HFFc6 (cell line): Measurements from ENCODE around the gene ZNF615. TPM values are rescaled to one million over a fixed set of nuclear protein-coding genes. Genes with fewer than 3 reads are reported as not detected.
"Not testable (repeated sequence)": the region's sequence is repeated elsewhere in the genome, so short reads cannot be mapped to it uniquely, and the experiment has no call there.

ENCODE experiments used
- DNase-seq: peaks from one replicate; pipeline ENCODE4 v3.0.0-alpha.2; 2018
- H3K27ac Mint-ChIP-seq: 2 replicates; pipeline ENCODE4 v1.8.0; 2020; ENCODE audit warnings: mild to moderate bottlenecking, mixed read lengths
- H3K27me3 Mint-ChIP-seq: 2 replicates; pipeline ENCODE4 v1.8.0; 2021; ENCODE audit warnings: mild to moderate bottlenecking, moderate library complexity, mixed read lengths; ENCODE audit not compliant: insufficient read depth
- H3K36me3 Mint-ChIP-seq: 2 replicates; pipeline ENCODE4 v1.8.0; 2021; ENCODE audit warnings: low read depth, mixed read lengths
- H3K4me1 Mint-ChIP-seq: 2 replicates; pipeline ENCODE4 v1.8.0; 2020; ENCODE audit warnings: low read depth, mixed read lengths
- H3K4me3 Mint-ChIP-seq: 2 replicates; pipeline ENCODE4 v1.8.0; 2020; ENCODE audit warnings: mild to moderate bottlenecking, moderate library complexity, mixed read lengths
- H3K9me3 Mint-ChIP-seq: 2 replicates; pipeline ENCODE4 v1.8.0; 2020; ENCODE audit warnings: mild to moderate bottlenecking, mixed read lengths
- total RNA-seq, 6 experiments: library from RNA; stranded (reverse); fragmentation: NEBNext Ultra II Directional; extraction: Animal tissue kit (Norgen Biotek cat#: 25700); gene quantifications; 2 replicates in 1 of 6; 3 replicates in 5 of 6; pipeline ENCODE4 v1.2.3, GENCODE V29; 2021
- TF ChIP-seq, protein P1 (sequence below): fragments of 200-600 bp; sonication (generic); IDR thresholded peaks from 2 replicates; pipeline ENCODE4 v1.5.0; 2021; ENCODE audit warnings: antibody characterized with exemption, mild to moderate bottlenecking

Gene ZNF615
- total RNA-seq, 6 experiments from 2014 or later = 4.4 to 5.7 (median 4.8) TPM

DNA sequence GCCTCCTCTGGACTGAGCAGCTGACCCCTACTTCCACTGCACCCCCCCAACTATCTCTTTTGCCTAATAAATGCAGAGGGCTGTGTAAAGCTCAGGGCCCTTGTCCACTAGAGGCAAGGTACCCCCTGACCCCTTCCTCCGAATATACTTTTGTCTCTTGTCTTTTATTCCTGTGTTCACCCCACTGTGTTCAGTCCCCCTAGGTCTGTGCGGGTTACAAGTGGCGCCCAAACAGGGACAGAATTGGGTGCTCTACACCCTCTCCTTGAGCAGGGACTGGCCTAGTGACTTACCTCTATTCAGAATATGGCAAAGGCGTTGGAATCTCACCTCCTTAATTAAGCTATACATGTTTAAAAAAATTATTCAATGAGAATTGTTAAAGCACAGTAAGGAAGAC, 36.4 kb downstream of the ZNF615 start:
- no peak overlapping the region for H3K27ac Mint-ChIP-seq
- TF ChIP-seq, protein P1, sequence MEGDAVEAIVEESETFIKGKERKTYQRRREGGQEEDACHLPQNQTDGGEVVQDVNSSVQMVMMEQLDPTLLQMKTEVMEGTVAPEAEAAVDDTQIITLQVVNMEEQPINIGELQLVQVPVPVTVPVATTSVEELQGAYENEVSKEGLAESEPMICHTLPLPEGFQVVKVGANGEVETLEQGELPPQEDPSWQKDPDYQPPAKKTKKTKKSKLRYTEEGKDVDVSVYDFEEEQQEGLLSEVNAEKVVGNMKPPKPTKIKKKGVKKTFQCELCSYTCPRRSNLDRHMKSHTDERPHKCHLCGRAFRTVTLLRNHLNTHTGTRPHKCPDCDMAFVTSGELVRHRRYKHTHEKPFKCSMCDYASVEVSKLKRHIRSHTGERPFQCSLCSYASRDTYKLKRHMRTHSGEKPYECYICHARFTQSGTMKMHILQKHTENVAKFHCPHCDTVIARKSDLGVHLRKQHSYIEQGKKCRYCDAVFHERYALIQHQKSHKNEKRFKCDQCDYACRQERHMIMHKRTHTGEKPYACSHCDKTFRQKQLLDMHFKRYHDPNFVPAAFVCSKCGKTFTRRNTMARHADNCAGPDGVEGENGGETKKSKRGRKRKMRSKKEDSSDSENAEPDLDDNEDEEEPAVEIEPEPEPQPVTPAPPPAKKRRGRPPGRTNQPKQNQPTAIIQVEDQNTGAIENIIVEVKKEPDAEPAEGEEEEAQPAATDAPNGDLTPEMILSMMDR = no peak
- no peak overlapping the region for H3K4me3 Mint-ChIP-seq
- no peaks in the 10 kb centered on the region; the same call in 1 of the 2 replicates for H3K27me3 Mint-ChIP-seq
- no peak for DNase-seq
- peaks cover 80% of the 10 kb centered on the region for H3K9me3 Mint-ChIP-seq
- no peaks in the 10 kb centered on the region for H3K4me1 Mint-ChIP-seq
- peaks cover 81% of the 10 kb centered on the region for H3K36me3 Mint-ChIP-seq

DNA sequence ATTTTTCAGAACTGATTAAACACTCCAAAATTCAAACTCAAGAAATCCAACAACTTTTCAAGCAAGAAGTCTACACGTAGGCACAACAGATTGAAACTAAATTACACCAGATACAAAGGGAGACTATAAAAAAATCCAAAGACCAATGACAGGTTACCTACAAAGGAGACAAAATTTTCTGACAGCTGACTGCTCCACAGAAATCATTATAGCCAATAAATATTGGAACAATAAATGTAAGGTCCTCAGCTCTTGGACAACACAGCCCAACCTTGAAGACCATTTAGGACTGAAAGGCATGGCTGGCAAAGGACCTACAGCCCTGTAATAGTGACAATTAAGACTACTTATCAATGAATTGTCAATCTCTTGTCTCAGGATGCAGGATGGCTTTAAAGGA, 37.3 kb downstream of the ZNF615 start:
- TF ChIP-seq, protein P1 = no peak
- Mint-ChIP-seq H3K36me3 (peaks cover 82% of the 10 kb centered on the region), H3K27me3 (no peaks in the 10 kb centered on the region; the same call in 1 of the 2 replicates), H3K27ac (no peak overlapping the region), H3K4me1 (no peaks in the 10 kb centered on the region), H3K4me3 (no peak overlapping the region), H3K9me3 (peaks cover 83% of the 10 kb centered on the region)
- DNase-seq = no peak

DNA sequence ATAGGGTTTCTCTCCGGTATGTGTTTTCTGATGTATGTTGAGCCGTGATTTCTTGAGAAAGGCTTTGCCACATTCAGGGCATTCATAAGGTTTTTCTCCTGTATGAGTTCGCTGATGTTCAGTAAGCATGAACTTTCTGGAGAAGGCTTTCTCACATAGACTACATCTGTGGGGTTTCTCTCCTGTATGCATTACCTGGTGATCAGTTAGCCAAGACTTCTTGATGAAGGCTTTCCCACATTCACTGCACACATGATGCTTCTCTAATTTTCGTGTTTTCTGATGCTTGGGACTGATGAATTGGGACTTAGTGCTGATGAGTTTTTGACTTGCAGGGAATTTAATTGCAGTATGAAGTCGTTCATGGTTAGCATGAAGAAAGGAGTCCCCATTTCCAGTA, 42.4 kb downstream of the ZNF615 start:
- no peak for DNase-seq
- Mint-ChIP-seq H3K36me3 (peaks cover 74% of the 10 kb centered on the region), H3K4me1 (no peaks in the 10 kb centered on the region), H3K27ac (no peak overlapping the region), H3K9me3 (peaks cover 70% of the 10 kb centered on the region), H3K4me3 (no peak overlapping the region), H3K27me3 (no peaks in the 10 kb centered on the region; the same call in none of the 2 replicates)
- TF ChIP-seq, protein P1 = no peak

DNA sequence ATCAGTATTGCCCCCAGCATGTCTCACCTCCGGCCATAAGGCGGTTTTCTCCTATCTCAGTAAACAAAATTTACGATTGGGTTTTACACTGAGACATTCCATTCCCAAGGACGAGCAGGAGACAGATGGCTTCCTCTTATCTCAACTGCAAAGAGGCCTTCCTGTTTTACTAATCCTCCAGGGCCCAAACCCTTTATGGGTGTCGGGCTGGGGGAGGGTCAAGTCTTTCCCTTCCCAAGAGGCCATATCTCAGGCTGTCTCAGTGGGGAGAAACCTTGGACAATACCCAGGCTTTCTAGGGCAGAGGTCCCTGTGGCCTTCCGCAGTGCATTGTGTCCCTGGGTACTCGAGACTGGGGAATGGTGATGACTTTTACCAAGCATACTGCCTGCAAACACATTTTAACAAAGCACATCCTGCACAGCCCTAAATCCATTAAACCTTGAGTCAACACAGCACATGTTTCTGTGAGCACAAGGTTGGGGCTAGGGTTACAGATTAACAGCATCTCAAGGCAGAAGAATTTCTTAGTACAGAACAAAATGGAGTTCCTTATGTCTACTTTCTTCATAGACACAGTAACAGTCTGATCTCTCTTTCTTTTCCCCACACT, 47.3 kb downstream of the ZNF615 start:
- not testable (repeated sequence) for H3K27me3 Mint-ChIP-seq, DNase-seq, H3K4me1 Mint-ChIP-seq, H3K27ac Mint-ChIP-seq, H3K4me3 Mint-ChIP-seq
- peaks cover 59% of the 10 kb centered on the region for H3K9me3 Mint-ChIP-seq
- peaks cover 41% of the 10 kb centered on the region for H3K36me3 Mint-ChIP-seq

DNA sequence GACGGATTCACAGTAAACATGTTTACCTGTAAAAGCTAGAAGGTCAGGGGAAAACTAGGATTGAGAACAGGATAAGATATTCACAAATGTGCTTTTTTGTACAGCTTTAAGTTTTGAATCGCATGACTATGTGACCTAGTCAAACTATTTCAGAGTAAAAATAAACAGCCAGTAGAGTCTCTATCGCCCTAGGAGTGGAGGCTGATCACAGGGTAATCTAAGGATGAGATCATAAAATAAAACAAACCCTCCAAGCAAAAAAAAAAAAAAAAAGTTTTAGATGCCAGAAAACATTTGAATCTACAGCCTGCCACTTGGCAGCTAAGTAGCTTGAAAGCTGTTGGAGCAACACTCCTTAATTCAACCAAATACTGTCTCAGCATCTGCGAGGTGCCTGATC, 48.2 kb downstream of the ZNF615 start:
- Mint-ChIP-seq H3K36me3 (peaks cover 32% of the 10 kb centered on the region), H3K27ac (no peak overlapping the region), H3K9me3 (peaks cover 52% of the 10 kb centered on the region), H3K4me1 (no peaks in the 10 kb centered on the region), H3K4me3 (no peak overlapping the region), H3K27me3 (no peaks in the 10 kb centered on the region)
- TF ChIP-seq, protein P1 = no peak
- DNase-seq = no peak

DNA sequence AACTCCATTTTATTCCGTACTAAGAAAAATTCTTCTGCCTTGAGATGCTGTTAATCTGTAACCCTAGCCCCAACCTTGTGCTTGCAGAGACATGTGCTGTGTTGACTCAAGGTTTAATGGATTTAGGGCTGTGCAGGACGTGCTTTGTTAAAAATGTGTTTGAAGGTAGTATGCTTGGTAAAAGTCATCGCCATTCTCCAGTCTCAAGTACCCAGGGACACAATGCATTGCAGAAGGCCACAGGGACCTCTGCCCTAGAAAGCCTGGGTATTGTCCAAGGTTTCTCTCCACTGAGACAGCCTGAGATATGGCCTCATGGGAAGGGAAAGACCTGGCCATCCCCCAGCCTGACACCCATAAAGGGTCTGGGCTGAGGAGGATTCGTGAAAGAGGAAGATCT, 50.2 kb downstream of the ZNF615 start:
- not testable (repeated sequence) for H3K4me3 Mint-ChIP-seq, H3K27me3 Mint-ChIP-seq, H3K27ac Mint-ChIP-seq, H3K4me1 Mint-ChIP-seq, DNase-seq
- Mint-ChIP-seq H3K9me3 (peaks cover 51% of the 10 kb centered on the region), H3K36me3 (peaks cover 15% of the 10 kb centered on the region)
